PC-3 (cell line): Measurements from ENCODE around the gene MPHOSPH9. TPM values are rescaled to one million over a fixed set of nuclear protein-coding genes. Genes with fewer than 3 reads are reported as not detected.

ENCODE experiments used
- ATAC-seq: fragments of 200-7000 bp; cut with Tn5 transposase; 2 replicates; pipeline ENCODE4 v1.9.1; 2020; ENCODE audit warnings: mild to moderate bottlenecking, moderate library complexity
- BruUV-seq: library from RNA; stranded (reverse); fragments of 400-500 nt; replicated peaks from 2 replicates; lab custom pipeline; 2021; lab: Mats Ljungman, UMichigan
- CTCF ChIA-PET: fragments of 300-600 bp; sonication (Branson Sonifier 250); formaldehyde crosslinking; loops from one replicate; lab custom pipeline; 2022; ENCODE audit warnings: antibody characterized with exemption; lab: Charles Lee
- POLR2A ChIA-PET: fragments of 300-600 bp; sonication (Branson Sonifier 250); formaldehyde crosslinking; loops from one replicate; lab custom pipeline; 2022; ENCODE audit warnings: antibody characterized with exemption; ENCODE audit not compliant: unreplicated experiment; lab: Charles Lee
- DNase-seq: peaks from one replicate; pipeline ENCODE4 v3.0.0-alpha.2; 2015
- H2AFZ ChIP-seq: fragments of 300-600 bp; sonication (generic); 2 replicates; pipeline ENCODE4 v1.6.0; 2016; ENCODE audit warnings: antibody characterized with exemption, low read length
- H3F3A ChIP-seq: fragments of 300-600 bp; sonication (generic); one replicate; pipeline ENCODE4 v1.6.0; 2017; ENCODE audit warnings: antibody characterized with exemption, low read length, control low read depth, mild to moderate bottlenecking; ENCODE audit not compliant: unreplicated experiment
- H3K27ac ChIP-seq: fragments of 300-600 bp; sonication (generic); 2 replicates; pipeline ENCODE4 v1.5.1; 2016; ENCODE audit warnings: mild to moderate bottlenecking, low read length
- H3K27me3 ChIP-seq: fragments of 300-600 bp; sonication (generic); 2 replicates; pipeline ENCODE4 v1.6.1; 2016; ENCODE audit warnings: low read length, mixed read lengths
- H3K36me3 ChIP-seq: fragments of 300-600 bp; sonication (generic); 2 replicates; pipeline ENCODE4 v1.6.1; 2016; ENCODE audit warnings: low read depth, mixed run types, low read length, mixed read lengths
- H3K4me1 ChIP-seq: fragments of 300-600 bp; sonication (generic); 2 replicates; pipeline ENCODE4 v1.5.1; 2016; ENCODE audit warnings: low read length; ENCODE audit not compliant: insufficient read depth
- H3K4me2 ChIP-seq: fragments of 300-600 bp; sonication (generic); 2 replicates; pipeline ENCODE4 v1.6.0; 2016; ENCODE audit warnings: low read length
- H3K4me3 ChIP-seq: fragments of 300-600 bp; sonication (generic); 2 replicates; pipeline ENCODE4 v1.5.1; 2016; ENCODE audit warnings: mild to moderate bottlenecking, low read length, mixed read lengths
- H3K79me2 ChIP-seq: fragments of 300-600 bp; sonication (generic); 2 replicates; pipeline ENCODE4 v1.6.1; 2017; ENCODE audit warnings: low read length, mixed read lengths
- H3K9ac ChIP-seq: fragments of 300-600 bp; sonication (generic); 2 replicates; pipeline ENCODE4 v1.6.0; 2016; ENCODE audit warnings: mild to moderate bottlenecking, low read length
- H3K9me2 ChIP-seq: fragments of 300-600 bp; sonication (generic); replicated peaks from 2 replicates; pipeline ENCODE4 v1.6.1; 2016; ENCODE audit warnings: mixed run types, low read length, mixed read lengths
- H3K9me3 ChIP-seq: fragments of 300-600 bp; sonication (generic); 2 replicates; pipeline ENCODE4 v1.6.1; 2016; ENCODE audit warnings: low read length, mixed read lengths
- H4K20me1 ChIP-seq: fragments of 300-600 bp; sonication (generic); 2 replicates; pipeline ENCODE4 v1.6.1; 2016; ENCODE audit warnings: low read length, mixed read lengths
- EZH2 ChIP-seq: fragments of 300-600 bp; sonication (generic); IDR thresholded peaks from one replicate; pipeline ENCODE4 v1.6.1; 2017; ENCODE audit warnings: antibody characterized with exemption, mild to moderate bottlenecking, low read length; ENCODE audit not compliant: unreplicated experiment
- EZH2phosphoT487 ChIP-seq: fragments of 300-600 bp; sonication (generic); IDR thresholded peaks from 2 replicates; pipeline ENCODE4 v1.6.1; 2018; ENCODE audit warnings: mild to moderate bottlenecking, antibody characterized with exemption, low read length, borderline replicate concordance
- intact Hi-C: fragments of 100-400 bp; cut with micrococcal nuclease; formaldehyde crosslinking; loops from 2 replicates; pipeline ENCODE4 v1.9.0; 2023
- total RNA-seq: library from RNA; depleted of rRNA; stranded (reverse); fragments of >200 nt; gene quantifications from 2 replicates; pipeline ENCODE4 v1.2.3, GENCODE V29; 2014
- TF ChIP-seq, protein P1 (sequence below): fragments of 300-600 bp; sonication (generic); conservative IDR thresholded peaks from 2 replicates; pipeline ENCODE4 v1.5.1; 2017; ENCODE audit warnings: antibody characterized with exemption, low read depth, mild to moderate bottlenecking, low read length

MPHOSPH9 gene
- total RNA-seq, 1 experiment from 2014 or later = 42.5 TPM

- no peak for DNase-seq
- BruUV-seq = no TSS peak
- Histone ChIP-seq H2AFZ (no peak overlapping the region), H3K4me2 (no peak overlapping the region), H3K27me3 (no peaks in the 10 kb centered on the region), H3K27ac (no peak overlapping the region), H3K4me3 (no peak overlapping the region), H3K36me3 (no peaks in the 10 kb centered on the region), H3K4me1 (peaks cover 19% of the 10 kb centered on the region), H3F3A (no peaks in the 10 kb centered on the region), H3K9ac (no peak overlapping the region), H3K9me3 (no peaks in the 10 kb centered on the region), H4K20me1 (no peaks in the 10 kb centered on the region), H3K79me2 (peaks cover 4% of the 10 kb centered on the region; the same call in 1 of the 2 replicates), H3K9me2 (no peaks in the 10 kb centered on the region)
- TF ChIP-seq, protein P1, sequence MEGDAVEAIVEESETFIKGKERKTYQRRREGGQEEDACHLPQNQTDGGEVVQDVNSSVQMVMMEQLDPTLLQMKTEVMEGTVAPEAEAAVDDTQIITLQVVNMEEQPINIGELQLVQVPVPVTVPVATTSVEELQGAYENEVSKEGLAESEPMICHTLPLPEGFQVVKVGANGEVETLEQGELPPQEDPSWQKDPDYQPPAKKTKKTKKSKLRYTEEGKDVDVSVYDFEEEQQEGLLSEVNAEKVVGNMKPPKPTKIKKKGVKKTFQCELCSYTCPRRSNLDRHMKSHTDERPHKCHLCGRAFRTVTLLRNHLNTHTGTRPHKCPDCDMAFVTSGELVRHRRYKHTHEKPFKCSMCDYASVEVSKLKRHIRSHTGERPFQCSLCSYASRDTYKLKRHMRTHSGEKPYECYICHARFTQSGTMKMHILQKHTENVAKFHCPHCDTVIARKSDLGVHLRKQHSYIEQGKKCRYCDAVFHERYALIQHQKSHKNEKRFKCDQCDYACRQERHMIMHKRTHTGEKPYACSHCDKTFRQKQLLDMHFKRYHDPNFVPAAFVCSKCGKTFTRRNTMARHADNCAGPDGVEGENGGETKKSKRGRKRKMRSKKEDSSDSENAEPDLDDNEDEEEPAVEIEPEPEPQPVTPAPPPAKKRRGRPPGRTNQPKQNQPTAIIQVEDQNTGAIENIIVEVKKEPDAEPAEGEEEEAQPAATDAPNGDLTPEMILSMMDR = no peak
- ChIA-PET POLR2A (interaction anchor here (0.6 kb wide), 1 partner anchor 522 kb away, joined by 4 read pairs; no protein-coding TSS in a partner anchor), CTCF (no interaction called here)
- intact Hi-C loops = no loop called here
- no peak for ATAC-seq
These were observed 111.3 kb downstream of the MPHOSPH9 start for GRCh38 chr12:123121670-123122069.

DNA sequence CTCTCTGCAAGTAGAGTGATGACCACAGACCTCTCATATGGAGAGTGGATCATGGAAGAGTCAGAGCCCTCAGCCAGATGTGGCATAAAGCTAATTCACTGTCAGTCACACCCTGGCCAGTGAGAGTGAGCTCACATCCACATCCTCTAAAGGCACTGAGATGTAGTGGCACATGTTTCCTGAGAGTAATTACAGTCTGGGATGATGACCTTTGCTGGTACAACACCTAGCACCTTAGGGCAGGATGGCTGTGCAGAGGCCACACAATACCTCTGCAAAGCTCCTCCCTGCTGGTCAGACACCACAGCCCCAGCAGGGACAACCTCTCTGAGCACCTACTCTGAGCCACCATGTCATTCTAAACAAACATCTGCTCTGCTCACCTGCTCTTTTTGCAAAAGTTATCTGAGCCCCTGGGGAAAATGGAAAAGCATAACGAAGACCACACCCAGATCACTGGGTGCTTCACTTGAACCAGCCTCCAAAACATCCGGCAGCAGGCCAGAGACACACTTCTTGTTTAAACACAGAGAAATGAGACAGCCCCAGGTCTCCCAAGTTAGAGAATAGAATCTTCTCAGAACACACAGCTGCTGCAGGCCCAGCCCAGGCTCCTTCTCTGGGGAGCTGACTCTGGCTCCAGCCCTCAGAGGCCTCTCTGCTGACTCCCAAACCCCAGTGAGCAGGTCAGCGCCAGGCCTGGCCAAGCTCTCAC, 112.3 kb downstream of the MPHOSPH9 start:
- DNase-seq = peak; percentile 40
- Histone ChIP-seq H3K27ac (peak overlapping the region; percentile 39; the same call in 1 of the 2 replicates), H3K9me3 (no peaks in the 10 kb centered on the region), H3K4me2 (no peak overlapping the region; the same call in 1 of the 2 replicates), H3K9me2 (no peaks in the 10 kb centered on the region), H3K4me3 (no peak overlapping the region), H4K20me1 (no peaks in the 10 kb centered on the region), H3K4me1 (peaks cover 18% of the 10 kb centered on the region), H3K27me3 (no peaks in the 10 kb centered on the region), H3K36me3 (no peaks in the 10 kb centered on the region), H2AFZ (no peak overlapping the region), H3K9ac (no peak overlapping the region), H3K79me2 (peaks cover 4% of the 10 kb centered on the region; the same call in 1 of the 2 replicates), H3F3A (no peaks in the 10 kb centered on the region)
- ATAC-seq = peak; percentile 44
- ChIA-PET POLR2A (no interaction called here), CTCF (no interaction called here)
- TF ChIP-seq EZH2phosphoT487 (no peak), EZH2 (no peak)
- TF ChIP-seq, protein P1 = no peak
- no TSS peak for BruUV-seq
- intact Hi-C loops = no loop called here

DNA sequence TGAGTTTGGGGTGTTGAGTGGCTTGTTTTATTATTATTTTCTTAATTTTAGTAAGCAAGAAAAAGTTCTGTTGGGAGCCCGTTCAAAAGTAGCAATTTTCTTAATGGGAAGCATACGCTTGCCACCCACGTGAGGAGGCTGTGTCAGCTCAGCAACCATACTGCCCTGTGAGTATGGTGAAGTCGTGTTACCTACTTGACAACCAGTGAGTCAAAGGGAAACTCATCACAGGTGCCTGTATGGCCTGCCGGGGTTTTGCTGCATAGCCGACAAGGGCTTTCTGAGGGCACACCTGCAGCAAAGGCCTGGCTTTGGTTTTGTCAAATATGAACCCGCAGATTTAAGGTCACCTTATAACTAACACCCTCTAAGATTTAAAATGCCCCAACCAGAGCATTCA, 113.1 kb downstream of the MPHOSPH9 start:
- Histone ChIP-seq H3K27ac (no peak overlapping the region), H3K9ac (no peak overlapping the region), H3F3A (no peaks in the 10 kb centered on the region), H3K4me1 (peaks cover 26% of the 10 kb centered on the region), H3K27me3 (no peaks in the 10 kb centered on the region), H4K20me1 (no peaks in the 10 kb centered on the region), H3K79me2 (peaks cover under 1% of the 10 kb centered on the region; the same call in 1 of the 2 replicates), H3K36me3 (no peaks in the 10 kb centered on the region), H3K4me2 (no peak overlapping the region), H3K4me3 (no peak overlapping the region), H3K9me3 (no peaks in the 10 kb centered on the region), H2AFZ (no peak overlapping the region), H3K9me2 (no peaks in the 10 kb centered on the region)
- intact Hi-C loops = no loop called here
- TF ChIP-seq EZH2phosphoT487 = no peak
- TF ChIP-seq, protein P1 = no peak
- TF ChIP-seq EZH2 = no peak
- no TSS peak for BruUV-seq
- DNase-seq (no peak), ATAC-seq (no peak)
- POLR2A ChIA-PET = no interaction called here
- CTCF ChIA-PET = no interaction called here
